GM18499 (cell line): ENCODE measurements around the gene TRAM2.
"Not testable (repeated sequence)": the region's sequence is repeated elsewhere in the genome, so short reads cannot be mapped to it uniquely, and the experiment has no call there.

ENCODE experiments used
- ATAC-seq: cut with Tn5 transposase; IDR thresholded peaks from one replicate; pipeline ENCODE4 v1.9.1; 2021; ENCODE audit warnings: moderate number of reproducible peaks; ENCODE audit not compliant: insufficient read depth, unreplicated experiment

The TRAM2 gene

GRCh38 chr6:52498538-52499017 is 78.3 kb downstream of the TRAM2 start:
- ATAC-seq = peak; percentile 33

GRCh38 chr6:52497652-52498408 is 79.0 kb downstream of the TRAM2 start:
- peak; percentile 88 for ATAC-seq

DNA sequence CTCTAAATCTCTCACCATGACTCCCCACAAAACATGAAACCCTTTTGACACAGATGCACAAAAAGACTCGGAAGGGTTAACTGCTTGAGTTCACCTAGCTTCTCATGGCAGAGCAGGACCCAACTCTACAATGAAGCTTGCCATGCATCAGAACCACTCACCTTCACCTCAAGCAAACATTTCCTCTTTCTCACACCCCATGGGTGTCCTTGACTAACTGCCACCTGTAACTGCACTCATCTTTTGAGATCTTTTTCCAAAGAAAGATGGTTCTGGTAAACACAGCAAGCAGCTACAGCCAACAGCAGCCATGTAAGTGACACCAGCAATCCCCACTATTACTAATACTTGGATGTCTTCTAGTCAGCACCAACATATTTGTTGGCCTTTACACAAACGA is 80.2 kb downstream of the TRAM2 start:
- no peak for ATAC-seq

DNA sequence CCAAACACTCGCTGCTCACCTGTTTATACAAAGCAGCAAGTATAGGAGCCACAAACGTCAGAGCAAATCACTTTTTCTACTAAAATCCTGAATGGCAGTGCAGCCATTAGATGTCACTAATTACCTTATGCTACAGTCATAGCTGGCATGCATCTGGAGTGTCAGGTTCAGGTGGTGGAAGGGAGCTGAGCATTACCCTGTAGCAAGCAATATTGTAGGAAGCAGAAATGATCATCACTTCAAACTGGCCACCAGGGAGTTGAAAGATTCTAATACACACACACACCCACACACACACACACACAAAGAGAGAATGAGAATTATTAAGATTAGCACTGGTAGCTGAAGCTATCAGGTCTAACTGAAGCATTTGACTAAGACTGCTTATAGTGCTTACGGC is 80.9 kb downstream of the TRAM2 start:
- no peak for ATAC-seq

DNA sequence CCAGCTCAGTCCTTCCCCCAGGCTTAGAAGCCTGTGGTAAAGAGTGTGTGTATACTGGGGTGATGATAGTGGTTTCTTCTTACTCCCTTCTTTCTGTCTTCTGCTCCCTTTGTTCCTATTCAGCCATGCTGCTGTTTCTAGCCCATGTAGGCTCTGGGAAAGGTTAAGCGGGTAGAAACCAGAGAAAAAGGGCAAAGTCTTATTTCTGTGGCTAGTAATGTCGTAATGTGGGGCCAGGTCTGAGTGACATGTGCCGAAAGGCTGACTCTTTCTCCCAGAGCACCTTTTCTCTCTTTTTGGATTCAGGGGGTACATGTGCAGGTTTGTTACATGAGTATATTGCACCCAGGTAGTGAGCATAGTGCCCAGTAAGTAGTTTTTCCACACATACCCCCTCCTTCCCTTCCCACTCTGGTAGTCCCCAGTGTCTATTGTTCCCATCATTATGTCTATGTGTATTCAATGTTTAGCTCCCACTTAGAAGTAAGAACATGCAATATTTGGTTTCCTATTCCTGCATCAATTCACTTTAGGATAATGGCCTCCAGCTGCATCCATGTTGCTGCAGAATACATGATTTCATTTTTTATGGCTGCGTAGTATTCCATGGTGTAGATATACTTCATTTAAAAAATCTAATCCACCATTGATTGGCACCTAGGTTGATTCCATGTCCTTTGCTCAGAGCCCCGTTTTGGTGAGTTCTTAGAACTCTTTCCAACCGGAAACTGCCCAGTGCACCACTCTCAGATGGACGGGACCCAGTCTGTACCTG is 82.4 kb downstream of the TRAM2 start:
- ATAC-seq = no peak

- no peak for ATAC-seq
Observed at GRCh38 chr6:52493669-52494068, 83.2 kb downstream of the TRAM2 start.

DNA sequence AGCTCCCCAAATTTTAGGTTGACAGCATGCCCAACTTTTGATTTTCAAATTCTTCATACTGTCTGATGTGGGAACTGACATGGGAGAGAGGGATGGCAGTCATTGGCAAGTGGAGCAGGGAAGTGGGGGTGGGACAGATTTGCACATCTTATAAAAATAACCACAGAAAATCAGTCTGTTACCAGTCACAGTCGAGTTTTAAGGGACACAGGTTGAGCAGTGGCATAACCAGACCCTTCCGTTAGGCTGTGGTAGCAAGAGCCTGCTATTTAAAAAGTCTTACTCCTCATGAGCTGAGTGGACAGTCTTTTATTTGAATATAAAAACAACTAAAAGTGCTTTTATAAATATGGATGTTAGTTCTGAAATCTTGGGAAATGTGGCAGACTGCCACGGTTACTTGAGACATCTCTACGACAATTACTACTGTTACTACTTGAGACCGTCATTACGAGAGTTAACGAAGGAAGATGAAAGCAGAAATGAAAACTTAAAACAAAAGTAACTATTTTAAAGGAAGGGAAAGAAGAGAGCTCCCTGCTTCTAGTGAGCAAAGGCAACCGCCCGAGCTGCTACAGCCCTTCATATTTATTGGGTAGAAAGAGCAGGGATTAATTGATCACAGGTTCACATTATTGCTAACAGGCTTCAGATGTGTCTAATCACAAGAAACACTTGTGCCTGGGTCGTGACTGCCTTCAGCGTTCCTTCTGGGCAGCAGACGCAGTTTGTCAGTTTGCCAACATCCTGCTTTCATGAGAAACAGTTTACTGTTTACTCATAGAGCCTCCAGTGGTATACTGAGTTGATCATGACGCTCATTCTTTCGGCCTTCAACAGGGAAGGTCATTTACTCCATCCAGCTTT is 85.4 kb downstream of the TRAM2 start:
- ATAC-seq = peak; percentile 77

GRCh38 chr6:52489881-52490280 is 87.0 kb downstream of the TRAM2 start:
- ATAC-seq = no peak

- ATAC-seq = no peak
Observed at GRCh38 chr6:52483671-52484003, 93.2 kb downstream of the TRAM2 start.

DNA sequence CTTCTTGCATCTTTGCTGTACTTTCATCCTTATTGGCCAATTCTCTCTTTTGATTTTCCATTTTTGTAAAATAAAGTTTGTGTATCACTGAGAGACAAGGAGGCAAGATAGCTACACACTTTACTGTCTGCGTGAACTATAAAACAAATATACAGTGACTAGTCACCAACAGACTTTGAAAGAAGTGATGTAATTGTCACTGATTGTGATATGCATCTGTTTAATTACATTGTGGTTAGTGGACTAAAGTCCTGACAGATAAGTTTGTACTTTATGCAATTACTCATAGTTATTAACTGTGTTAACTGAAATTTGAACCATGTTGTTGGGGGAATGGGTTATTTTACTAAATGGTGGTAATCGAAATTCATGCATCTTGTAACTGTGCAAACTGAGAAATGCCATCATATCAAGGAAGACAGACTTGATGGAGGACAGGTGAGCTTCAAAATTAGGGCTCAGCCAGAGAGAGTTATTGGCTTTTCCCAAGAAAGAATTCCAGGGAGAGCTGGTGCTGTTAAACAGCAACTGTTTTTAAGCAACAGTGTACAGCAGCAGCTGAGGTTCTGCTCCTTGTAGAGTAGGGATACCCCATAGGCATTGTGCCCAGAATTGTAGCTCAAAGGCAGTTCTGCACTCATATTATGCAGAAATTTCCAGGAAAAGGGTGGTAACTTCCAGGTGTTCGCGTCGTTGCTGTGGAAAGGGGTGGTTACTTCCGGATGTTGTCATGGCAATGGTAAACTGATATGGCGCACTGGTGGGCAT is 93.8 kb downstream of the TRAM2 start:
- no peak for ATAC-seq

GRCh38 chr6:52475307-52475706 is 101.6 kb downstream of the TRAM2 start:
- ATAC-seq = no peak

DNA sequence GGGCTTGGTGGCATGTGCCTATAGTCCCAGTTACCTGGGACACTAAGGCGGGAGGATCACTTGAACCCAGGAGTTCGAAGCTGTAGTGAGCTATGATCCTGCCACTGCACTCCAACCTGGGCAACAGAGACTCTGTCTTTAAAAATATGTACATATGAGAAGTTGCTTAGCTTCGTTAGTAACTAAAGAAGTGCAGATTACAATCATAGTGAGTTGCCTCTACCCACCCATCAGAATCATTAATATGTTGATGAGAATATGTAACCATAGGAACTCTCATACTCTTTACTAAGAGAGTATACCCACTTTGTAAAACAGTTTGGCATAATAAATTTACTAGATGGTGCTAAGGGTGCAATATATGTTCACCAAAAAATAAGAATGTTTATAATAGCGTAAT is 102.7 kb downstream of the TRAM2 start:
- no peak for ATAC-seq

DNA sequence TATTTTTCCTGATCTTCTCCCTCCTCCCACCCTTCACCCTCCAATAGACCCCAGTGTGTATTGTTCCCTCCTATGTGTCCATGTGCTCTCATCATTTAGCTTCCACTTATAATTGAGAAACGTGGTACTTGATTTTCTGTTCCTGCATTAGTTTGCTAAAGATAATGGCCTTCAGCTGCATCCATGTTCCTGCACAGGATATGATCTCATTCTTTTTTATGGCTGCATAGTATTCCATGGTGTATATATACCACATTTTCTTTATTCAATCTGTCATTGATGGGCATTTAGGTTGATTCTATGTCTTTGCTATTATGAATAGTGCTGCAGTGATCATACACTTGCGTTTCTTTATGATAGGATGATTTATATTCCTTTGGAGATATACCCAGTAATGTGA is 115.7 kb downstream of the TRAM2 start:
- ATAC-seq = not testable (repeated sequence)

- no peak for ATAC-seq
Observed at GRCh38 chr6:52457096-52457495, 119.8 kb downstream of the TRAM2 start.

DNA sequence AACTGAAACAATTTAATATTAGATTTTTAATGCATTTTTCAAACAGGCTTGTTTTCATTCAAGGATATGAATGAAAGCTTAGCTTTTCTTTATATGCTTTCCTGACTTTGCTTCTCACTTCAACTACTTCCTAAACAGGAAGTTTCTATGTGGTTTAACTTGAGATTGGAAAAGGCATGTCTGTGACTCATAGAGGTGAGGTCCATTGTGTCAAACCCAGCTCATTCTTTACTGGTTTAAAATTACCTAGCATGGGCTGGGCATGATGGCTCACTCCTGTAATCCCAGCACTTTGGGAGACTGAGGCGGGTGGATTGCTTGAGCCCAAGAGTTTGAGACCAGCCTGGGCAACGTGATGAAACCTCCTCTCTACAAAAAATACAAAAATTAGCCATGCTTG is 122.3 kb downstream of the TRAM2 start:
- ATAC-seq = no peak
